GM19397 (cell line): ENCODE data around the gene SLC5A4.

ENCODE experiments used
- ATAC-seq: cut with Tn5 transposase; IDR thresholded peaks from one replicate; pipeline ENCODE4 v1.9.1; 2021; ENCODE audit warnings: mild to moderate bottlenecking, moderate library complexity; ENCODE audit not compliant: unreplicated experiment

SLC5A4 gene

GRCh38 chr22:32233091-32233490 lies 22.1 kb downstream of the SLC5A4 start:
- no peak for ATAC-seq

GRCh38 chr22:32232191-32232830 lies 22.8 kb downstream of the SLC5A4 start:
- ATAC-seq, result no peak

- no peak for ATAC-seq
Observed at GRCh38 chr22:32226326-32227104, 28.6 kb downstream of the SLC5A4 start.

DNA sequence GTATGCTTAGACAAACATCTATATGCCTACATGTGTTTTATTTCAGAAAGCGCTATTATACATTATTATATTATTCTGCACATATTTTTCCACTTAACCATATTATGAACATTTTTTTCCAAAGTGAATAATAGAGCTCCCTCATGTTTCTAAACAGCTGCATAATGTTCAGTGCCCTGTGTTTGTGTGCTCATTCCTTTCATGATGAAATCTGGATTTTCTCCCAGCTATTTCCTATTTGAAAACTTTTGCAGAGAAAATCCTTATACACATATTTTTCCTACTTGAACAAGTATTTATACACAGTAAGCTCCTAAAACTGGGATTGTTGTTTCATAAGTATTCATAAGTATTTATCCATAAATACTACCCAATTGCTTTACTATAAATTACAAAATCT lies 32.2 kb downstream of the SLC5A4 start:
- ATAC-seq, result no peak

DNA sequence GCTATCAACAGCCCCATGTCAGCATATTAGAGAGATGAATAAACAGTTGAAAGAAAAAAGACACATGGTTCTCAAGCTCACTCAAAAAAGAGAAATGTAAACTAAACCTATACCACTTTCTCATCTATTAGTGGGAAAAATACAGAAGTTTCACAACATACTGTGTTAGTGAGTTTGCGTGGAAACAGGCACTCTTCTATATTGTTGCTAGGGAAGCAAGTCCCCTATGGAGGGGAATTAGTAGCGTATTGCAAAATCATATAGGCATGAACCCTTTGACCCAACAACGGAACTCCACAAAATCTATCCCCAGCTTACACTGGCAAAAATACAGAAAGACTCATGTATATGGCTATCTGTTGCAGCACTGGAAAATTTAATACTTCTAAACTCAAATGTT lies 36.1 kb downstream of the SLC5A4 start:
- no peak for ATAC-seq

GRCh38 chr22:32218470-32218869 lies 36.7 kb downstream of the SLC5A4 start:
- no peak for ATAC-seq

DNA sequence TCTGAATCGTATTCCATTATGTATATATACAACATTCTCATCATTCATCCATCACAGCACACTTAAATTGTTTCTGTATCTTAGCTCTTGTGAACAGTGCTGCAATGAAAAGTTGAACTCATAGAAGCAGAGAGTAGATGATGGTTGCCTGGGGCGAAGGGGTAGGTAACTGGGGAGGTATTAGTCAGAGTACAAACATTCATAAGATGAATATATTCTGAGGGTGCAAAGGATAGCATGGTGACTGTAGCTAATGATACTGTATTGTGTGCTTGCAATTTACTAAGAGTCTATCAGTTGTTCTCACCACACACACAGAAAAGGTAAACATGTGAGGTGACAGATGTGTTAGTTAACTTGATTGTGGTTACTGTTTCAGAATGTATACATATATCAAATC lies 37.7 kb downstream of the SLC5A4 start:
- no peak for ATAC-seq

- ATAC-seq, result no peak
Observed at GRCh38 chr22:32216911-32217310, 38.2 kb downstream of the SLC5A4 start.

- ATAC-seq, result no peak
Observed at GRCh38 chr22:32211011-32211410, 44.1 kb downstream of the SLC5A4 start.

GRCh38 chr22:32208681-32209080 lies 46.5 kb downstream of the SLC5A4 start:
- no peak for ATAC-seq

GRCh38 chr22:32207971-32208480 lies 47.1 kb downstream of the SLC5A4 start:
- no peak for ATAC-seq

DNA sequence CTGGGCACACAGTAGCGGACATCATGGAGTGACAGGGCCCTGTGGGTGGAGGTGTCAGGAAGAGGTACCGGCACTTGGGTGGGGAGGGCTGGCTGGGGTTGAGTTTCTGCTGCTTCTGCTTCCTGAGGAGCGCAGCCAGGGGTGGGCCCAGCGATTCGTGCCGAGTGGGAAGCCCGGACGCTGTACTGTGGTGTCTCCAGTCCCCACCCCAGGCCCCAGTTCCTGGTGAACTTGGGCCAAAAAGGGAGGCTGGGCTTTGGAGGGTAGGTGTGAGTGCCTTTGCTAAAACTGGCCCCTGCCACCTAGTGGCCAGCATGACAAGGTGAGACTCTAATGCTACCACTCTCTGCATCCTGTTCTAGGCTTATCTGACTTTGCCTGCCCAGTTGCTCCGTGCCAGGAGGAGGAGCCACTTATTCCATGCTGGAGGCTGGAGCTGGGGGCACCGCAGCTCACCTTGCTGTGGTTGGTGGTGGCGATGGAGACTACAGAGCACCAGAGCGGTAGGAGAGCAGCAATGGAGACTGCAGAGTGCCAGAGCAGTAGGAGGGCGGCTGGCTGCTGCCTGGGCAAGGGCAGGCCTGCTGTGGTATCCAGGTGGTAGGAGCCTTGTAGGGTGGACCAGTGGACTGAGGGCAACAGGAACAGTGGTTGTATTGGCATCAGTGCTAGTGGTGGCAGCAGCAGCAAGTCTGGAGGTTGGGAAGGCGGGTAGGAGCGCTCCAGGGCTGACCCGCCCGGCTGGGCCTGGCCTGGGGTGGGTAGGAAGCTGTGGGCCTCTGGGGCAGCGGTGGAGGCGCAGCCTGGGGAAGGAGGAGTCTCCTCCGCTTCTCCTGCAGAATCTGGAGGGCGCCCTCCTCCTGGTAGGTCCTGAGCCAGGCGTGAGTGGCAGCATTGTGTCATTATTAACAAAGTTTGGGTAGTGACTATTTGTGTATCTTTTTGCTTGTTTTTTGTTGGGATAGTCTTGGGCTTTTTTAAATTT lies 48.1 kb downstream of the SLC5A4 start:
- ATAC-seq, result no peak

DNA sequence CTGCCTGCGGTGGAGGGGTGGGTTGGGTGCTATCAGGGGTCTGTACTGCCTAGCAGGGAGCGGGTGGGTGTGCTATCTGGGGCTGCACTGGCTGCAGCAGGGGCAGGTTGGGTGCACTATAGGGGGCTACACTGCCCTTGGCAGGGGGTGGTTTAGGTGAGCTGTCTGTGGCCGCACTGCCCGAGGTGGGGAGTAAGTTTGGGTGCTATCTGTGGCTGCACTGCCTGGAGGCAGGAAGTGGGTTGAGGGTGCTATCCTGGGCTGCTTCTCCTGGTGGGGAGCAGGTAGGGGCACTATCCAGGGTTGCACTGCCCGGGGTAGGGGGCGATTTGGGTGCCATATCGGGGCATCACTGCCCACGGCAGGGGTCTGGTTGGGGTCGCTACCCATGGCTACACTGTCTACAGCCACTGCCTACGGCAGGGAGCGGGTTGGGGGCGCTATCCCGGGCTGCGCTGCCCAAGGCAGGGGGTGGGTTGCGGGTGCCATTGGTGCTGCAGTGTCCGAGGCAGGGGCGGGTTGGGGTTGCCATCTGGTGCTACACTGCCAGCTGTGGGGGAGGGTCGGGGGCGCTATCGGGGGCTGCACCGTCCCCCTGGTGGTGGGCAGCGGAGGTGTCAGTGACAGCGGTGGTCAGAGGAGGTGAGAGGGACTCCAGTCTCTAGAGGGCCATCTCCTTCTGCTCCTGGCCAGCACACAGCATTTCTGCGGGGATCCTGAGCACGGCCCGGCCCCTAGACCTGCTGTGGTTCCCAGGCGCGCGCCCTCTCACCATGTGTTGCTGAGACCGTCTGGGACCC lies 49.0 kb downstream of the SLC5A4 start:
- no peak for ATAC-seq

DNA sequence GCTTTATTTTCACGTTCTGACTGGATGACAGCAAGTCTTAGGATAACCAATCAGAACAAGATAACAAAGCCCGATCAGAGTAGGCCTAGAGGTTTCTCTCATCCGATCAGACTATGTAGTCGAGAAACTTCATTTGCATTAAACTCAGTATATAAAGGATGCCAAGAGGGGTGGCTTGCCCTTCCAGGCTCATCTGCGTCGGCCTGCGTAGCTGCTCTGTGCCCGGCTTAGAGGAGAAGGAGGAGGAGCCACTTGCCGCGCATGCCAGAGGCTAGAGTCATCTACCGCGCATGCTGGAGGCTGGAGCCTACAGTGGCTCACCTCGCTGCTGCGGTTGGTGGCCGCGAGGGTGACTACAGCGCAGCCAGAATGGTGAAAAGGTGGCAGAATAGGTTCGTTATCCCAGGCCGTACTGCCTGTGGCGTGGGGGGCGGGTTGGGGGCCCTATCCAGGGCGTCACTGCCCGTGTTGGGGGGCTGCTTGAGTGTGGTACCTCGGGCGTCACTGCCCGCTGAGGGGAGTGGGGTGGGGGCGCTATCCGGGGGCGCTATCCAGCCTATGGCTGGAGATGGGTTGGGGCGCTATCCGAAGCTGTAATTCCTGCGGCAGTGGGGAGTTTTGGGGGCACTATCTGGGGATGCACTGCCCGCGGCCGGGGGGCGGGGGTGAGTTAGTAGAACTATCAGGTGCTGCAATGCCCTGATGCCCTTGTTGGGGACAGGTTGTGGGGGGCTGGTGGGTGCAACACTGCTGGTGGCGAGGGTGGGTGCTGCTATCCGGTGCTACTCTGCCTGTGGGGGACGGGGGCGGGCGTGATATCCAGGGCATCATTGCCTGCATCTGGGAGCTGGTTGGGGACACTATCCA lies 50.1 kb downstream of the SLC5A4 start, which contains the start of gene RFPL2:
Gene RFPL2 (minus strand): TSS at position 218 of the 867 bp plus-strand sequence. CDS start 2,622 bp downstream, outside the sequence.
- no peak for ATAC-seq

GRCh38 chr22:32204040-32204855 lies 50.9 kb downstream of the SLC5A4 start:
- no peak for ATAC-seq

GRCh38 chr22:32203181-32204039 lies 51.7 kb downstream of the SLC5A4 start:
- ATAC-seq, result no peak

DNA sequence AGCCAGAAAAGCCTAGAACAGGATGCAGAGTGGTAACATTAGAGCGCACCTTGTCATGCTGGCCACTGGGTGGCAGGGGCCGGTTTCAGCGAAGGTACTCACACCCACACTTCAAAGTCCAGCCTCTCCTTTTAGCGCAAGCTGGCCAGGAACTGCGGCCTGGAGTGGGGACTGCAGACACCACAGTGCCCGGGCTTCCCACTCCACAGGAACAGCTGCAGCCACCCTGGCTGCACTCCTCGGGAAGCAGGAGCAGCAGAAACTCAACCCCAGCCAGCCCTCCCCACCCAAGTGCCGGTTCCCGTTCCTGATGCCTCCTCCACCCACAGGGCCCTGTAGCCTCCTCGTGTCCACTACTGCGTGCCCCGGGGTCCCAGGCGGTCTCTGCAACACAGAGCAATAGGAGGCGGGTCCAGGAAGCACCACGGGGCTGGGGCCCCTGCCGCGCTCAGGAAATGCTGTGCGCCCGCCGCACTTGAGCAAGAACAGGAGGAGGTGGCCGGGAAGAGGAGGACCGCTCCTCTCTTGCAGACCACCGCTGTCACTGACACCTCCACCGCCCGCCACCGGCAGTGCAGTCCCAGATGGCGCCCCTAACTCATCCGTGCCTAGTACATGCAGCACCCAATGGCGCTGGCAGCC lies 52.5 kb downstream of the SLC5A4 start:
- ATAC-seq, result no peak
